Frontal cortex (tissue), 4 donors: ENCODE measurements around the gene FGF9. TPM values are rescaled to one million over a fixed set of nuclear protein-coding genes. Genes with fewer than 3 reads are reported as not detected.

ENCODE experiments used
- DNase-seq, 2 donors: peaks; one replicate each; pipeline ENCODE4 v3.0.0; 2012; ENCODE audit warnings: low spot score in 2 of 2
- FAIRE-seq: peaks from 2 replicates; lab custom pipeline; 2012; peaks lifted over from hg19 to GRCh38; lab: Jason Lieb, UNC
- total RNA-seq: library from RNA; depleted of rRNA; stranded (reverse); fragments of >200 nt; gene quantifications from one replicate; pipeline ENCODE4 v1.2.3, GENCODE V29; 2014
- donor health status: control.
- donor health status: control.
- donor health status: control.

Gene FGF9
- total RNA-seq, 1 donor from 2014 or later, result 12.2 TPM

DNA sequence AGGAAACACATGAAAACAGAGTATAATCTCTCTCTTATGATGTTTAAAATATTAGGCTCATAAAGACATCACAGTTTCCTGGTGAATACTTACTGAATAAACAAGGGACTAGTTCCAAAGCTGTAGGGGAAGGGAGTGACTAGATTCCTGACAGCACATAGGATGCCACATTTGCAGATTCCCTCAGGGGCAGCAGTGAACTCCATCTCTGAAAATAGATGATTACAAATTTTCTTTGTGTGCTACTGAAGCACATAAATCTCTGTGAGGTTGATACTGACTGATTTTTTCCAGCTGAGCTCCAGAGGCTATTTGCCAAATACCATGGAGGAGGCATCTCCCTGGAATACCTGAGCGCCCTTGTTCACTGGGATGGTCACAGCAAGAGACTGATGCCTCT, 77.3 kb downstream of the FGF9 start:
- DNase-seq, result no peak
- FAIRE-seq, result no peak

DNA sequence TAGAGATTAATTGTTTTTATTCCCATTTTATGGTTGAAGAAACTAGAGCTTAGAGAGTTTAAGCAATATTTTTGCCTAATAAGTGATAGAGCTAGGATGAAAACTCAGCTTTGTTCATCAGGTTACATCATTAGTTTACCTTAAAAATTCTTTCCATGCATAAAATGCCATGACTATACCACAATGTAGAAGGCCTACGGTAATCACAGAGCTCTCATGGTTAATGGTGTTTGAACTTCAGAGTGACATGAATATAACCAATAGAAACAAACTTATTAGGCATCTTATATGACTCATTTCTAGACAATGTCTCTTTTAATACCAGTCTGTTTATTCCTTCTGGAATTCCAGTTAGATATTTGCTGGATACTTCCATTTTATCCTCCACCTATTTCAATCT, 78.5 kb downstream of the FGF9 start:
- no peak for FAIRE-seq
- no peak for DNase-seq

DNA sequence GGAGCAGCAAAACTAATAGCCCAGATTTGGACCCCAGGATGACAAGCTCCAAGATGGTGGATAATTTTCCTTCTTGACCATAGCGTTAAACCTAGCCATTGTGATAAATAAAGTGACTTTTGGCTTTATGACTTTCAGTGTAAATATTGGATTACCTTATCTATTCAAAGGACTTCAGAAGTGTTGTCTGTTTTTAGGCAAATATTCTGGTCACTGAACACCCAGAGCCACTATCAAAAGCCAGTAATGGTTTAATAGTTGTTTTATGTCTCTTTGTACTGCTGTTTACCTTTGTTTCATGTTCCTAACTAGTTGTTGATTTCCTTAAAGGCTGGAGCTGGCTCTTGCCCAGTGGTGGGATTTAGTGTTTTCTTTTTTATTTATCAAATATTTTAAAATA, 81.6 kb downstream of the FGF9 start:
- DNase-seq, result no peak
- no peak for FAIRE-seq

DNA sequence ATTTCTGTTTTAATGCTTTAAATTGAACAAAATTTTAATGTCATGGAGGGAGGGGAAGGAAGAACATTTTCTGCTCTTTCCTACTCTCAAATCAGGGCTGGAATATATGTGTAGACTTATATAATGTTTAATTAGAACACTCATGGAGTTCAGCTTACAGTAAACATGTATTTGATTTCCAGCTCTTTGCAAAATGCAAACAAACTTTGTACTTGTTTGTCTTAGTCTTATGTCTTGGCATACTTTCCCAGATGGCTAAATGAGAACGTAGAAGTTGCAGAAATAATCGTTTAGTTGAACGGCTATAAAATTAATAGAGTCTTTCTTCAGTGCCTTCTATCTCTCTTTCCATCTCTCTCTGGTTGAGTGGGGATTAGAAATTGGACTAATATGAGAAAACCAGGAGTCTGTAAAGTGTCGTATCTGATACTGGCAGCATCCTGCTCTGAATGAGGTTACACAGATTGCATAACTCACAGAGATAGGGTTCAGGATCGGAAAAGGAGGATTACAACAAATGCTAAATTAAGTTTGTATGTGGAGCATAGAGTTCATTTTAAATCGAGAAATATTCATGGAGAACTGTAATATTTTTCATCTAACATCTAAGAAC, 82.3 kb downstream of the FGF9 start:
- DNase-seq (no peak), FAIRE-seq (no peak)

Other genes starting within 250 kb of the FGF9 start
- 121 TPM for gene ZDHHC20, start 211.8 kb upstream of the FGF9 start, total RNA-seq
- gene MICU2, start 66.9 kb upstream of the FGF9 start, total RNA-seq, result 47.3 TPM